Activated T-cell treated with anti-CD3 and anti-CD28 coated beads for 4 hours (primary cell): ENCODE measurements around the gene ZNF519.

Experiments used
- DNase-seq: peaks from one replicate; pipeline ENCODE4 v3.0.0-alpha.2; 2020

The ZNF519 gene

DNA sequence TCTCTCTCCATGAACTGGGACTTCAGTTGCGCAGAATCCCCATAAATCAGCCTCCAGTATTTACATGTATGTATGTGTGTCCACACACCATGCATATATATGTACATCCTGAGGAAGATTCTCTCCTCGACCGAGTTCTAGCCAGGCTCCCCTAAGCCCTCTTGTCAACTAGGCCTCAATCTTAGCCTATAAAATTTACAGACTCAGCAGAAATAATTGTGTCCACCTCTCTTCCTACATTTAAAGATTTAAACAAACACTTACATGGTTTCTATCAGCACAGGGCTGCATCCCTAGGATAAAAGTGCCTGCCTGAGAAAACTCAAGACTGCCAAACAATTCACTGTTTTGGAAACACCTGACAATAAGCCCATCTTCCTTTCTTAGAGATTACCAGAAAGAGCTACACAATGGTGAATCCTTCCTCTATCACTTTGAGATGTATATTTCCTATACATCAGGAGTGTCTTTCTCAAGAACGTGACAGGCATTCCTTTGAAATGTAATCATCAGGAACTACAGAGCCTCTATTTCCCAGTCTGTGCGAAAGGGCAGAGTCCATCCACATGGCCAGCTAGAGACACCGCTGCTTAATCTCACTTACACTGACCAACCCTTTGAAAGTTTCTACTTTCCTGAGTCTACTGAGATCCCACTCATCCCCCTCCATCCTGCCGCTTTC is 39.5 kb downstream of the ZNF519 start:
- DNase-seq: no peak

DNA sequence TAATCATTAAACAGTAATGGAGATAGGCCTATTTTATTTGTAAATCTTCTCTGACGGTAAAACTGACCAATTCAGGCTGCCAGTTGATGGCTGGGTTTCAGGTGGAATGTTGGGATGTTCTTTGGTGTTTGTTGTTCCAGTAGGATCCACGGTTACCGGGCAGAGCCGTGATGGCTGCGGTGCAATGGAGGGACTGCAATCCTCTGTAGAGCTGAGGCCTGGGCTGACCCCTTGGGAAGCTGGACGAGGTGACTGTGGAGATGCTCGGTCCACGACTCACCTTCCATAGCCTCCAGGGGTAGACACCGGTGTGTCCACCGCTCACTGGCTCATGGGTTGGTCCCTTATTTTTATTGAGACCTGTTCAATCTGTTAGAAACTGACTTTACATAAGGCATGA is 42.5 kb downstream of the ZNF519 start:
- DNase-seq: no peak

- no peak for DNase-seq
These were observed 43.0 kb downstream of the ZNF519 start for GRCh38 chr18:14089191-14089590.

DNA sequence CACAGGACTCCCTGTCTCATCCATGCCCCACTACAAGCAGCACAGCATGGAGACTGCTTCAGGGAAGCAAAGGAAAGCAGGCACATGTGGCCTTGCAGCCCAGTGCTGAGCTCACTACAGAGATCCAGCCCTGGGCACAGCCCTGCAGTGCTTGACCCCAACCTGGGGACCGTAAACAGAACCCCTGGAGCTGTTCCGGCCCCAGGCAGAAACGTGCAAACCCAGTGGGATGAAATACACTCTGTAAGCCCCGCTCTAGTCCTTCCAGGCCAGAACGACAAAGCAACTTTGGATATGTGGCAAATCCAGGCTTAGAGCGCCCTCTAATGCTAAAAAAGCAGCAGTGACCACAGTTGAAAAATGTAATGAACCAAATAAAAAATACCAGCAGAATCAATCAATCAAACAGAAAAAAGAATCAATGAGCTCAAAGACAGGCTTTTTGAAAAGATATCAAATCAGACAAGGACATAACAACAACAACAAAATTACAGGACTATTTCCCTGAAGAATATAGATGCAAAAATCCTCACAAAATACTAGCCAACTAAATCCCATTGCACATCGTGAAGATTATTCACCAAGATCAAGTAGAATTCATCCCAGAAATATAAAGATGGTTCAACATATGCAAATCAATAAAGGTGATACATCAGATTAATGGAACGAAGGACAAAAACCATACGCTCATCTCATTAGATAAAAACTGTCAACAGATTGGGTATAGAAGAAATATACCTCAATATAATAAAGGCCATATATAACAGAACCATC is 45.6 kb downstream of the ZNF519 start:
- DNase-seq: no peak

GRCh38 chr18:14085770-14086457 is 46.3 kb downstream of the ZNF519 start:
- DNase-seq: no peak

DNA sequence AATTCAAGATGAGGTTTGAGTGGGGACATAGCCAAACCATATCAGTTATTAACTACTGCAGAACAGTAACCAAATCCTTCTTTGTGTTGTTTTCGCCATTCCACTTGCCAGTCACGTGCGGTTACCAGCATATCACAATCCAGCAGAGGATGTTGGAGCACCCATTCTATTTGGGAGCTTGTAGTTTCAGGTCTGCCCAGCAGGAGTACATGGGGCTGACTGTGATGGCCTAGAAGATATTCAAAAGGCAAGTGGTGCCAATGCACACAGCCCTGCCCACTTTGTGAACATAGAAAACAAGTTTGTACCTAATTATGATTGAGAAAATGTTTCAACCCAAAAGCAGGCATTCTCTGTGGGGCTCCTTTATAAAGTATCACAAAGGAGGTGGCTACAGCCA is 57.0 kb downstream of the ZNF519 start:
- no peak for DNase-seq

GRCh38 chr18:14074187-14074586 is 58.0 kb downstream of the ZNF519 start:
- DNase-seq: no peak

GRCh38 chr18:14053661-14054060 is 78.6 kb downstream of the ZNF519 start:
- DNase-seq: no peak
